Measurements from ENCODE around the gene ENPP3. TPM values are rescaled to one million over a fixed set of nuclear protein-coding genes. Genes with fewer than 3 reads are reported as not detected.

The ENPP3 gene
- total RNA-seq (2022) (not detected in 2 replicates), Bru-seq, nascent RNA (percentile 4 among the genes with signal in this experiment), BruChase-seq, experiment 1, labeled RNA remaining after a 6-hour chase (percentile 4 among the genes with signal in this experiment), BruChase-seq, experiment 2, labeled RNA remaining after a 2-hour chase (percentile 4 among the genes with signal in this experiment)
- long read RNA-seq: 0 reads

GRCh38 chr6:131636880-131637792 is at the start of gene ENPP3:
Gene ENPP3 (plus strand): TSS chr6:131637302. CDS start chr6:131637385, 83 bp downstream.
- CTCF ChIA-PET: interaction anchor here (0.7 to 1.6 kb wide), 3 partner anchors 9 to 322 kb away, joined by 3 to 4 read pairs (median 3); partner anchors contain the start of genes ENPP1 and MED23
- H3K27ac Mint-ChIP-seq (ENCODE audit: low read depth, unreplicated experiment): no peak within 1 kb of the TSS
- H3K9me3 Mint-ChIP-seq (ENCODE audit: unreplicated experiment): no peaks in the 10 kb centered on the region
- no peak within 1 kb of the TSS for H3K4me3 Mint-ChIP-seq (ENCODE audit: unreplicated experiment)
- H3K27me3 Mint-ChIP-seq (ENCODE audit: insufficient read depth, unreplicated experiment): peaks cover 12% of the 10 kb centered on the region
- no peaks in the 10 kb centered on the region for H3K4me1 Mint-ChIP-seq (ENCODE audit: insufficient read depth, unreplicated experiment)
- no peak for TF ChIP-seq CTCF (IDR thresholded peaks at IDR 0.05; ENCODE audit: unreplicated experiment)
- no TSS peak for BruUV-seq (replicated peaks)
- H3K36me3 Mint-ChIP-seq (ENCODE audit: insufficient read depth, unreplicated experiment): no peaks in the 10 kb centered on the region
- no peak for DNase-seq (ENCODE audit: unreplicated experiment)
- intact Hi-C loops (cut with micrococcal nuclease): no loop called here
- POLR2A ChIA-PET: no interaction called here

- Mint-ChIP-seq H3K27ac (ENCODE audit: low read depth, unreplicated experiment) (peak overlapping the region; percentile 80), H3K36me3 (ENCODE audit: insufficient read depth, unreplicated experiment) (peaks cover 72% of the 10 kb centered on the region), H3K4me3 (ENCODE audit: unreplicated experiment) (no peak overlapping the region), H3K27me3 (ENCODE audit: insufficient read depth, unreplicated experiment) (no peaks in the 10 kb centered on the region), H3K9me3 (ENCODE audit: unreplicated experiment) (no peaks in the 10 kb centered on the region), H3K4me1 (ENCODE audit: insufficient read depth, unreplicated experiment) (no peaks in the 10 kb centered on the region)
- no TSS peak for BruUV-seq (replicated peaks)
- intact Hi-C loops (cut with micrococcal nuclease): no loop called here
- no peak for DNase-seq (ENCODE audit: unreplicated experiment)
- CTCF ChIA-PET: interaction anchor here (1.2 kb wide), 1 partner anchor 40 kb away, joined by 3 read pairs; the partner anchor contains the start of gene MED23
- POLR2A ChIA-PET: no interaction called here
- TF ChIP-seq CTCF (IDR thresholded peaks at IDR 0.05; ENCODE audit: unreplicated experiment): no peak
Measured at GRCh38 chr6:131587909-131588308, 49.2 kb upstream of the ENPP3 start.

DNA sequence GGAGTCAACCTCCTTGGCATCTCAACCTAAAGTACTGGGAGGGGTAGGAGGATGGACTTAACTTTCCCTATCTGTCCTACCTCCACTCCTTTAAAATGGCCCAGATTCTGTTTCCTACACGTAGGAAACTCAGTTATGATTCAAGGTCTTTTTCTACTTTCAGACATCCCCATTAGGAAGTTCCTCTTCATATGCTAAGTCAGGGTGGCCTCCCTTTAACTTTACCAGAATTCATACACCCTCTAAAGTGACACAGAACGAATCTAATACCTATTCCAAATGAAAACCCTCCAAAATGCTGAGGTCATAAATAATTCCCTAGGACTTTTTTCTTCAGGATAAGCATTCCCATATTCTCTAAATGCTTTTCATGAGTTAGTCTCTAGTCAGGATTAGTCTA is 48.5 kb upstream of the ENPP3 start:
- TF ChIP-seq CTCF (IDR thresholded peaks at IDR 0.05; ENCODE audit: unreplicated experiment): no peak
- peaks cover 80% of the 10 kb centered on the region for H3K36me3 Mint-ChIP-seq (ENCODE audit: insufficient read depth, unreplicated experiment)
- CTCF ChIA-PET: no interaction called here
- peak overlapping the region; percentile 80 for H3K27ac Mint-ChIP-seq (ENCODE audit: low read depth, unreplicated experiment)
- H3K4me1 Mint-ChIP-seq (ENCODE audit: insufficient read depth, unreplicated experiment): no peaks in the 10 kb centered on the region
- no peak for DNase-seq (ENCODE audit: unreplicated experiment)
- no peak overlapping the region for H3K4me3 Mint-ChIP-seq (ENCODE audit: unreplicated experiment)
- intact Hi-C loops (cut with micrococcal nuclease): no loop called here
- H3K9me3 Mint-ChIP-seq (ENCODE audit: unreplicated experiment): no peaks in the 10 kb centered on the region
- H3K27me3 Mint-ChIP-seq (ENCODE audit: insufficient read depth, unreplicated experiment): no peaks in the 10 kb centered on the region
- POLR2A ChIA-PET: no interaction called here
- BruUV-seq (replicated peaks): no TSS peak

DNA sequence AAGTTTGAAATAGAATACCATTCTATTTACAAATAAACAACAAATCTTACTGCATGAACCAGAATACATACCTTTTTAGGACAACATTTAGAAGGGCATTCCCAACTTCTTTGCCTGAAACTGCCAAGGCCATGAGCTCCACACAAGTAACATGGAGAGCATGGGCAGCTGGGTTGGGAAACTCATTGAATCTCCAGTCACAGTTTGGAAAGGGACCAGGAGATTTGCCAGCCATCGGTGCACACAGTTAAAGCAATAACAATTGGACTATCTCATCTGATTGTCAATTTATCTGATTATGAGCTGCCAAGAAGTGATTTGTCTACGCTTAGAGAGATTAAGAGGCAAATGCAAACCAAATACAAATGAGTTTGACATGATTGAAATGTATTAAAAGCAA is 44.2 kb upstream of the ENPP3 start:
- POLR2A ChIA-PET: no interaction called here
- Mint-ChIP-seq H3K27ac (ENCODE audit: low read depth, unreplicated experiment) (no peak overlapping the region), H3K4me1 (ENCODE audit: insufficient read depth, unreplicated experiment) (no peaks in the 10 kb centered on the region), H3K27me3 (ENCODE audit: insufficient read depth, unreplicated experiment) (no peaks in the 10 kb centered on the region), H3K4me3 (ENCODE audit: unreplicated experiment) (no peak overlapping the region), H3K36me3 (ENCODE audit: insufficient read depth, unreplicated experiment) (peaks cover 96% of the 10 kb centered on the region), H3K9me3 (ENCODE audit: unreplicated experiment) (no peaks in the 10 kb centered on the region)
- TF ChIP-seq CTCF (IDR thresholded peaks at IDR 0.05; ENCODE audit: unreplicated experiment): no peak
- CTCF ChIA-PET: interaction anchor here (0.6 kb wide), 1 partner anchor 9 kb away, joined by 3 read pairs; no protein-coding TSS in a partner anchor
- intact Hi-C loops (cut with micrococcal nuclease): no loop called here
- no TSS peak for BruUV-seq (replicated peaks)
- no peak for DNase-seq (ENCODE audit: unreplicated experiment)
